M059J (cell line): ENCODE results near the gene SMOC2. TPM values are rescaled to one million over a fixed set of nuclear protein-coding genes. Genes with fewer than 3 reads are reported as not detected.

ENCODE experiments used
- DNase-seq: peaks from one replicate; pipeline ENCODE4 v3.0.0-alpha.2; 2012; ENCODE audit warnings: low read depth
- total RNA-seq: library from RNA; depleted of rRNA; stranded (reverse); fragments of >200 nt; shearing (Covaris generic); gene quantifications from 2 replicates; pipeline ENCODE4 v1.2.3, GENCODE V29; 2014

SMOC2 gene
- total RNA-seq, 1 experiment from 2014 or later: 0.47 TPM

DNA sequence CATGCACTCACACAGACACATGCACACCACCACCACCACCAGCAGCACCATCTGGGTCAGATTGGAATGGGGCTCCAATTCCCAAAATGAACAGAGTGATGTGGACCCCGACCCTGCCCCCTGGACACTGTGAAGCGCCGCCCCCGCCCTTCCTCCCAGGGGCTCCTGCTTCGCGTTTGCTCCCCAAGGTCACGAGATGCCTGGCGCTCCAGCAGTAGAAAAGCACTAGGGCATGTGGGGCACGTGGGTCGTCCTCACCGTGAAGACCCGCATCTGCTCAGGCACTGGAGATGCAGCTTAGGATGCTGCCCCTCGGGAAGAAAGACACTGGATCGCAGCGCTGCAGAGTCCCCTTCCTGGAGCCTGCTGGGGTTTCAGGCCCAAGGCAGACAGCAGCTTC is 184.0 kb downstream of the SMOC2 start:
- DNase-seq: no peak

DNA sequence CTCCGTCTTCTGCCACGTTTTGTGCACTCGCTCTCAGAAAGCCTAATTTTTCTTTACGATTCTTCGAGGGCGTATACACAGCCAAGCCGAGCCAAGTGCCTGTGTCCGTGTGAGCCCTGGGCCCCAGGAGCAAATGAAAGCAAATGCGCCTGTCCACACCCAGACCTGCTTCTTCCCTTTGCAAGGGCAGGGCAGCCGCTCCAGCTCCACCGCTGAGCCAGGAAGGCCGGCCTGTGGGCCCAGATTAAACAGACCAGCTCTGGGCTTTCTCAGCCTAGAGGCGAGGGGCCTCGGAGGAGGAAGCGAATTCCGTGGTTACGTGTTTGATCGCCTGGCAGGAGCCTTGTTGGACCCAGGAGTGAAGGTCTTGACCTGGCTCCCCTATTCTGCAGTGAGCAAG is 184.6 kb downstream of the SMOC2 start:
- DNase-seq: no peak

- DNase-seq: no peak
Measured at GRCh38 chr6:168626046-168626602, 185.1 kb downstream of the SMOC2 start.

GRCh38 chr6:168627506-168628175 is 186.7 kb downstream of the SMOC2 start:
- DNase-seq: no peak

DNA sequence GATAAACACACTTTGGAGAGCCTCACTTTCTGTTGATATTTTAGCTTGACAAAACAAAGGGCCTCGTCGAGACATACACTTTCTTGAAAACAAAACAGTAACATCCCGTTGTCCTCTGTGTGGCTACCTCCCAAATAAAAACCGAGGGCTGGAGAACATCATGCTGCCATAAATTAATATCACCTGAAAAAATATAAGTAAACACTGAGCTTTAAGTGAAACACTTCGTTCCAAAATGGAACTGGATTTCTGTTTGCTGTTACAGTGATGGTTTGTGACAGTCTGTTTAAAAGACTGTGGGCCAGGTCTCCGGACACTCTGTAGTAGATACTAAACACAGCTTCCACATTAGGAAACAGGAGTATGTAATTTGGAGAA is 187.2 kb downstream of the SMOC2 start:
- DNase-seq: no peak

- no peak for DNase-seq
Measured at GRCh38 chr6:168628732-168629245, 187.8 kb downstream of the SMOC2 start.

GRCh38 chr6:168631564-168631963 is 190.6 kb downstream of the SMOC2 start:
- DNase-seq: no peak

- no peak for DNase-seq
Measured at GRCh38 chr6:168632694-168633093, 191.7 kb downstream of the SMOC2 start.

DNA sequence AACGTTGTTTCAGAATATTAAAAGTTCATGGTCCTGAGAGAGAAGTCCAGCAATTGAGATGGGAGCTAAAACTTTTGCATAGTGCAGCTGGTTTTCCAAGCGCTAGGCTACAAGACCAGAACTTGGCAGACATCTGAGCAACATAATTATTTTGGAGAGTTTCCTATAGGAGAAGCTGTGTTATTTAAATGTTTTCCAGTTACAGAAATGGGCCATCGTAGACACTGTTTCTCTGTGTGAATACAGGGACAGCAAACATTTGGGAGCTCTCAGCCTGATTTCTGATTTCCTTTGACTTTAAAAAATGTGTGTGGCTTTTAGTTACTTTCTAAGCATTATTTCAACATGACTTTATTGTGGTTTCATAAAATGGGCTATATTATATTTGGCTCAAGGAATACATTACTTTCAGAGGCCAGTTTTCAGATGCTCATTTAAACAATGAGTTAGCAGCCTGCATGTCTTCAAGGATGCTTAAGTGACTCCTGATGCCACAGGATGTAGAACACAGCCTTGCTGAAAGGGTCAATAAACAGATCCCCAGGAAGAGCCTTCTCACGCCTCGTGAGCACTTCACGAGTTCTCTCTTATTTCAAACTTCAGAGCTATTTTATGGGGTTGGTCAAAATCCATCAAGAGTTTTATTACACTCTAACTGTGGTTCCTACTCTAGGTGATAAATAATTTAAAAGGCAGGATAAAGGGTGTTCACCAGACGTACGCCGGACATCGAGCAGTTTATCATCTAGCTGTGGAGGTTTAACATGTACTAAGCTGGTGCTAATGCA is 193.8 kb downstream of the SMOC2 start:
- DNase-seq: no peak

GRCh38 chr6:168636147-168637004 is 195.4 kb downstream of the SMOC2 start:
- no peak for DNase-seq

DNA sequence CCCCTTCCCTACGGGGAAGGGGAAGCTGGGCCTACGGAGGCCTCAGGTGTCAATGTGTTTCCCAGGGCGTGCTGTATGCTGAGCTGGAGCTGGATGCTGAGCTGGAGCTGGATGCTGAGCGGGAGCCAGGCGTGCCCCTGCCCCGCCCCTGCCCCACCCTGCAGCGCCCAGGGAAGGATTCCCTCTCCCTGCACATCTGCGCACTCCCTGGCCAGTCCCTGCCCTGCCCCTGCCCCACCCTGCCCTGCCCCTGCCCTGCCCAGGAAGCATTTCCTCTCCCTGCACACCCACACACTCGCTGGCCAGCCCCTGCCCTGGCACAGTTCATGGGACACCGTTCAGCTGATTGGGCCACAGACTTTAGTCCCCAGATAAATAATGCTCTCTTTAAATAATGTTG is 196.8 kb downstream of the SMOC2 start:
- DNase-seq: no peak

DNA sequence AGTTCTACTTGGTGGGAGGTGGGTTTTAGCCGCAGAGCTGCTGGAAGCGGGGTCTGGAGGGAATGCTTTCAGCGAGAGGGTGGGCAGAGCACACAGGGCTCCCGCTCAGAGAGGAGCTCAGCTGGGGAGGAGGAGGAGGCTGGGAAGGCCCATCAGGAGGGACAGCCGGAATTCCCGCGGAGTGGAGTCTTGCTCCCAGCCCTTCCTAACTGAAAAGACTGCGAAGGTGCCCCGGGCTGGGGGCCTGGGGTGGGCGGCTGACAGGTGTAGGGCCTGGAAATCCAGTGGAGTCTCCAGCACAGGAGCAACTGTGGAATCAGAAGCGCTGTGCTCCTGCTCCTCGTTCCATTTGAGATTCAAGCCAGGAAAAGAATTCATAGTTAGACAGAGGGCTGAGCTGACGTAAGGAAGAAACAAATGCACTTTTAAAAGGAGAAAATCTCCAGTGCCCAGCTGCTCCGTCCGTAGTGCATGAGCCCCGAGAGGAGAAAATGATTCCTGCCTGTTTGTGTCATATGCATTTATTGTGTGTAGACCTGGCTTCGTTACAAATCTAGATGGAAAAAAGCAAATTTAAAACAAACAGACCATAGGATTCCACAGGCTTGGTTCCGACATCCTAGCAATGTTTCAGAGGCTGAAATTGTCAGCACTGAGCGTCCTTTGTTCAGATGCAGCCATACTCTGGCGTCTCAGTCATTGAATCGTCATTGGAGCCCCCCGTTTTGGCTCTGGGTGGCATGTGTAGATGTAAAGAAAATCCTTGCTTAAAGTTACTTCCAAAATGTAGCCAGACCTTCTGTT is 197.7 kb downstream of the SMOC2 start:
- DNase-seq: no peak

DNA sequence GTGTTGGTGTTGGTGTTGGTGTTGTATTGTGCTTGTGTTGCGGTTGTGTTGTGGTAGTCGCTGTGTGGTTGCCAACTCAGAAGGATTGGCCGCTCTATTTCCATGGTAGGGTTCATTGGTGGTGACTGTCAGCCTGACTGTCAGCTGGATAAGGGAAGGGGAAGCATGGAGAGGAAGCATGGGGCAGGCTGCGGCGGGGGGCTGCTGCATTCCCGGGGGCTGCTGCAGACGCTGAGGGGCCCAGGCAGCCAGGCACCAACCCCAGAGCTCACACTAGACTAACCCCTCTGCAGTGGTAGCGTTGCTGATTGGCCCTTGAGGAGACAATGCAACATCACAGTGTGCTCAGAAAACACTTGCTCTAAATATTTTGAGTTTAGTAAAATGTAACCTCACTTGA is 199.2 kb downstream of the SMOC2 start:
- DNase-seq: no peak

DNA sequence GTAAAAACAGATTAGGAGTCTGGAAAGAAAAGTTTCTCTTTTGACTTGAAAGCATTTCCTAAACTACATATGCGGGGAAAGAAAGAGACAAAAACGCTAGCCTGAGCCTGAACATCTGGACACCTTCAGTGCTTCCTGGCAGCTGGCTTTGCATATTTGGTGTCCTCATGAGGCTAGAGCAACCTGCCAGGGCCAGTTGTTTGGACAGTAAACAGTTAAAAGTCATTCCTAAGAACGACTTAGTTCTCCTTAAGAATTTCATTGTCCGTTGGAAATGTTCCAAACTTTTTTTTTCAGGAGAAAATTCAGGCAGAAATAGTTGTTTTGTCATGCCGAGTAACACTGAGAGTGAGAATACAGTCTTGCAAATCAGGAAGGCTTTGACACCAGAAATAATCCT is 199.8 kb downstream of the SMOC2 start:
- DNase-seq: no peak

- peak; percentile 33 for DNase-seq
Measured at GRCh38 chr6:168641446-168641845, 200.5 kb downstream of the SMOC2 start.

GRCh38 chr6:168643401-168643800 is 202.4 kb downstream of the SMOC2 start:
- no peak for DNase-seq

DNA sequence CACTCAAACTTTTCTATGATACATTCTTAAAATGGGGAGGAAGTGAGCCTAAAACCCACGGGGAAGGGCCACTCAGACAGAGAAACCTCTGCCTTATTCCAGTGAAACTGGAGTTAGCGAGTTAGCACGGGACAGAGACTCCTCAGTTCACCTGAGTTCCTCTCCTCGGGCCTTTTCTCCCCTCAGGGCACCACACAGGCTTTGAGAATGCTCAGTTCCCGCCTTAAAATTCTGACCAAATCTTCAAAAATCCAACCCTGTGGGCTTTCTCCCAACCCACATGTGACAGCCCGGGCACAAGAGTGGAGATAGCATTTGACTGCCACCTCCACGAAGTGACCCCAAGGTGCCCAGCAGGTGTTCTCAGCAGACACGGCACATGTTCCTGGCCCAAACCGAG is 204.3 kb downstream of the SMOC2 start:
- no peak for DNase-seq

DNA sequence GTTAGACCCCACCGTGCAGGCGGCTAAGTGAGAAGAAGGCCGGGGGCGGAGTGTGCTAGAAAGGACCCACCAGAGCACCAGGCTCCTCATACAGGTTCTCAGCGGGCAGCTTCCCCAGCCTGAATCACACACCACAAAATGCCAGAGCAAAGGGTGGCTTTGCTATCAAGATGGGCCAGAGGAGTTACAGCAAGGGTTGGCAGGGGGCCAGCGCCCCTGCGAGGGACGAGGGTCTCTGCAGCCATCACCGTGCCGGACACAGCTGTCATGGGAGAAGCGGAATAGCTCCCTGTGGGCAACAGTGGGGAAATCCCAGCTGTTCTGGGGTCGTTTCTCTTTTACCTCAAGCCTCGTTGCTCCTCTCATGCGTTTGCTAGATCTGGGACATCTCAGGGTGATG is 206.3 kb downstream of the SMOC2 start:
- DNase-seq: no peak

GRCh38 chr6:168648240-168649125 is 207.5 kb downstream of the SMOC2 start:
- DNase-seq: peak; percentile 35

DNA sequence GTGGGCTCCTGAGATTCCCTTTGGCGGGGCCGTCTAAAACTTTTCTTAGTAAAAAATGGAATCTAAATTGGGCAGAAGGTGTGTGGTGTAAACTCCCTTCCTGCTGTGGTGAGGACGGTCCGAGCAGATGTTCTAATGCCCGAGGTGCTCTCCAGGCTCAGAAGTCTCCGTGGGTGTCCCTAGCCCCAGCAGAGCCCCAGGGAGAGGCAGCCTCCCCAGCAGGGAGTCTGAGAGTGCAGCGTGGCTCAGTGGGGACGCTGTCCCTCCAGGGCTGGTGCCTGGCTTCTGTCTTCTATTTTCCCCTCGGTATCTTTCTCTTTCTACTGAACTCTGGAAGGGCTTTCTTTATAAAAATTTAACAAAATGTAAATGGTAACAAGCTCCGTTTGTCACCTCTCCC is 208.2 kb downstream of the SMOC2 start:
- no peak for DNase-seq
